Tibial nerve (tissue), 4 donors: ENCODE data around the gene FBXW7.

ENCODE experiments used
- CTCF ChIP-seq, 5 experiments: fragments of 200-600 bp in 3 of 5; fragments of 450-650 bp in 2 of 5; sonication (generic) in 3 of 5; IDR thresholded peaks; one replicate each; pipeline ENCODE4 v1.5.1; 2016 to 2019; ENCODE audit warnings: antibody characterized with exemption in 5 of 5, mild to moderate bottlenecking in 3 of 5, moderate library complexity in 2 of 5
- EP300 ChIP-seq, 2 donors: sonication (generic); formaldehyde crosslinking; IDR thresholded peaks; one replicate each; pipeline ENCODE4 v1.6.1; 2017; ENCODE audit warnings: antibody characterized with exemption in 2 of 2, mild to moderate bottlenecking in 1 of 2
- POLR2A ChIP-seq, 2 donors: fragments of 450-650 bp; IDR thresholded peaks; one replicate each; pipeline ENCODE4 v1.6.1; 2017; ENCODE audit warnings: antibody characterized with exemption in 2 of 2, mild to moderate bottlenecking in 2 of 2, moderate library complexity in 2 of 2

GRCh38 chr4:152522245-152522644, 13.6 kb downstream of the FBXW7 start:
- TF ChIP-seq CTCF (IDR thresholded peaks at IDR 0.05) (no peak), EP300 (IDR thresholded peaks at IDR 0.05) (no peak), POLR2A (IDR thresholded peaks at IDR 0.05) (no peak)
